Stimulated activated CD8-positive, alpha-beta memory T cell treated with anti-CD3 and anti-CD28 coated beads, Interleukin-7, amount 100 ng/mL, for 4 hours (primary cell): ENCODE results near the gene NRXN3.

Experiments
- DNase-seq, 2 donors: peaks; one replicate each; pipeline ENCODE4 v3.0.0-alpha.2; 2020; ENCODE audit warnings: low read depth in 2 of 2

Gene NRXN3

GRCh38 chr14:78637489-78637888 lies 467.3 kb downstream of the NRXN3 start:
- no peak for DNase-seq

GRCh38 chr14:78637908-78638475 lies 467.8 kb downstream of the NRXN3 start:
- no peak for DNase-seq

- no peak for DNase-seq
Observed at GRCh38 chr14:78638926-78639325, 468.8 kb downstream of the NRXN3 start.

GRCh38 chr14:78644824-78645559 lies 474.8 kb downstream of the NRXN3 start:
- DNase-seq: no peak

GRCh38 chr14:78652727-78653126 lies 482.6 kb downstream of the NRXN3 start:
- no peak for DNase-seq

GRCh38 chr14:78653173-78653572 lies 483.0 kb downstream of the NRXN3 start:
- no peak for DNase-seq

- no peak for DNase-seq
Observed at GRCh38 chr14:78657451-78657850, 487.3 kb downstream of the NRXN3 start.

GRCh38 chr14:78664841-78665240 lies 494.7 kb downstream of the NRXN3 start:
- no peak for DNase-seq

GRCh38 chr14:78666336-78667056 lies 496.3 kb downstream of the NRXN3 start:
- DNase-seq: no peak

GRCh38 chr14:78667141-78667540 lies 497.0 kb downstream of the NRXN3 start:
- DNase-seq: no peak

GRCh38 chr14:78673845-78674244 lies 503.7 kb downstream of the NRXN3 start:
- DNase-seq: no peak

GRCh38 chr14:78674820-78675219 lies 504.6 kb downstream of the NRXN3 start:
- no peak for DNase-seq

GRCh38 chr14:78683206-78683605 lies 513.0 kb downstream of the NRXN3 start:
- no peak for DNase-seq

- no peak for DNase-seq
Observed at GRCh38 chr14:78683981-78684380, 513.8 kb downstream of the NRXN3 start.

GRCh38 chr14:78688503-78688902 lies 518.3 kb downstream of the NRXN3 start:
- no peak for DNase-seq

- no peak for DNase-seq
Observed at GRCh38 chr14:78690836-78691235, 520.7 kb downstream of the NRXN3 start.

GRCh38 chr14:78697341-78697740 lies 527.2 kb downstream of the NRXN3 start:
- no peak for DNase-seq

- DNase-seq: no peak
Observed at GRCh38 chr14:78698991-78699390, 528.8 kb downstream of the NRXN3 start.

GRCh38 chr14:78700236-78700635 lies 530.1 kb downstream of the NRXN3 start:
- no peak for DNase-seq

GRCh38 chr14:78701246-78701645 lies 531.1 kb downstream of the NRXN3 start:
- DNase-seq: no peak

- no peak for DNase-seq
Observed at GRCh38 chr14:78704965-78705364, 534.8 kb downstream of the NRXN3 start.

- no peak for DNase-seq
Observed at GRCh38 chr14:78705989-78706388, 535.8 kb downstream of the NRXN3 start.
